MCF 10A (cell line): Measurements from ENCODE around the gene VAT1. TPM values are rescaled to one million over a fixed set of nuclear protein-coding genes. Genes with fewer than 3 reads are reported as not detected.
"Not testable (repeated sequence)": the region's sequence is repeated elsewhere in the genome, so short reads cannot be mapped to it uniquely, and the experiment has no call there.

ENCODE experiments used
- BruUV-seq: library from RNA; stranded (reverse); fragments of 400-500 nt; replicated peaks from 2 replicates; lab custom pipeline; 2021; lab: Mats Ljungman, UMichigan
- CTCF ChIA-PET: fragments of 300-600 bp; sonication (Branson Sonifier 250); formaldehyde crosslinking; extraction: SDS; loops from one replicate; lab custom pipeline; 2021; ENCODE audit warnings: antibody characterized with exemption, inconsistent platforms; lab: Yijun Ruan, JAX
- POLR2A ChIA-PET: fragments of 300-600, 350-650 bp; sonication (Branson Sonifier 250); formaldehyde crosslinking; extraction: SDS; loops from one replicate; lab custom pipeline; 2020; ENCODE audit warnings: antibody characterized with exemption, inconsistent platforms; lab: Yijun Ruan, JAX
- DNase-seq: peaks from one replicate; pipeline ENCODE4 v3.0.0-alpha.2; 2018; ENCODE audit not compliant: unreplicated experiment
- H3K27ac Mint-ChIP-seq: one replicate; pipeline ENCODE4 v1.8.0; 2022; ENCODE audit warnings: mild to moderate bottlenecking, low read depth, mixed read lengths; ENCODE audit not compliant: unreplicated experiment
- H3K27me3 Mint-ChIP-seq: one replicate; pipeline ENCODE4 v1.8.0; 2022; ENCODE audit warnings: mixed read lengths; ENCODE audit not compliant: insufficient read depth, unreplicated experiment
- H3K36me3 Mint-ChIP-seq: one replicate; pipeline ENCODE4 v1.8.0; 2022; ENCODE audit warnings: mild to moderate bottlenecking, moderate library complexity, mixed read lengths; ENCODE audit not compliant: insufficient read depth, unreplicated experiment
- H3K4me1 Mint-ChIP-seq: one replicate; pipeline ENCODE4 v1.8.0; 2022; ENCODE audit warnings: mixed read lengths; ENCODE audit not compliant: insufficient read depth, unreplicated experiment
- H3K4me3 Mint-ChIP-seq: one replicate; pipeline ENCODE4 v1.8.0; 2022; ENCODE audit warnings: mild to moderate bottlenecking, moderate library complexity, mixed read lengths; ENCODE audit not compliant: unreplicated experiment
- H3K9me3 Mint-ChIP-seq: one replicate; pipeline ENCODE4 v1.8.0; 2022; ENCODE audit warnings: mixed read lengths; ENCODE audit not compliant: unreplicated experiment
- intact Hi-C: fragments of 100-400 bp; cut with micrococcal nuclease; formaldehyde crosslinking; loops from 2 replicates; pipeline ENCODE4 v1.14.1; 2022
- total RNA-seq: library from RNA; stranded (reverse); gene quantifications from 2 replicates; pipeline ENCODE4 v1.2.3, GENCODE V29; 2022
- TF ChIP-seq, protein P1 (sequence below): fragments of 200-600 bp; IDR thresholded peaks from one replicate; pipeline ENCODE4 v1.8.0; 2022; ENCODE audit warnings: antibody characterized with exemption, mild to moderate bottlenecking; ENCODE audit not compliant: unreplicated experiment

VAT1 gene
- total RNA-seq, 1 experiment from 2014 or later = 61.0 TPM

DNA sequence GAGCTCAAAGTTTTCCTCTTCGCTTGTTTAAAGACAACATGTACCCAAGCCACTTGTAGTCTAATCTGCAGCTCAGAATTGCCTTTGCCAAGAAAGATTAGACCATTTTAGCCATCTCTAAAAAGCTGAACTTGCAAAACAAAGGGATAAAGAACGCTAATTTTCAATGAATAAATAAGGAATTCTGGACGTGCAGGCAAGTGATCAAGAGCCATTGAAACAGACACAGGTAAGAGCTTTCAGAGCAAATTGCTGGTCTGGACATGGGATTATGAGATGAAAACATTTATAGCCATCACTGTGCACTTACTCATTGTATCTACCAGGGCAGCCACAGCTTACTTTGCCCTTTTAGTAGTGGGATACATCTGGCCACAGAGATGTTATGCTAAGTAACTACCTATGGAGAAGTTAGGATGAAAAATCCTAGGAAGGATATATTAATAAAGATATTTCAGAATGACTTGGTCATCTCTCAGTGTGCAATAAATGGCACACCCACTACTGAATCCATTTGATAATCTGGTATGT lies 47.2 kb upstream of the VAT1 start:
- intact Hi-C loops = no loop called here
- H3K4me1 Mint-ChIP-seq = no peaks in the 10 kb centered on the region
- TF ChIP-seq, protein P1, sequence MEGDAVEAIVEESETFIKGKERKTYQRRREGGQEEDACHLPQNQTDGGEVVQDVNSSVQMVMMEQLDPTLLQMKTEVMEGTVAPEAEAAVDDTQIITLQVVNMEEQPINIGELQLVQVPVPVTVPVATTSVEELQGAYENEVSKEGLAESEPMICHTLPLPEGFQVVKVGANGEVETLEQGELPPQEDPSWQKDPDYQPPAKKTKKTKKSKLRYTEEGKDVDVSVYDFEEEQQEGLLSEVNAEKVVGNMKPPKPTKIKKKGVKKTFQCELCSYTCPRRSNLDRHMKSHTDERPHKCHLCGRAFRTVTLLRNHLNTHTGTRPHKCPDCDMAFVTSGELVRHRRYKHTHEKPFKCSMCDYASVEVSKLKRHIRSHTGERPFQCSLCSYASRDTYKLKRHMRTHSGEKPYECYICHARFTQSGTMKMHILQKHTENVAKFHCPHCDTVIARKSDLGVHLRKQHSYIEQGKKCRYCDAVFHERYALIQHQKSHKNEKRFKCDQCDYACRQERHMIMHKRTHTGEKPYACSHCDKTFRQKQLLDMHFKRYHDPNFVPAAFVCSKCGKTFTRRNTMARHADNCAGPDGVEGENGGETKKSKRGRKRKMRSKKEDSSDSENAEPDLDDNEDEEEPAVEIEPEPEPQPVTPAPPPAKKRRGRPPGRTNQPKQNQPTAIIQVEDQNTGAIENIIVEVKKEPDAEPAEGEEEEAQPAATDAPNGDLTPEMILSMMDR = no peak
- peaks cover 26% of the 10 kb centered on the region for H3K36me3 Mint-ChIP-seq
- BruUV-seq = no TSS peak
- no peak for DNase-seq
- H3K27me3 Mint-ChIP-seq = no peaks in the 10 kb centered on the region
- ChIA-PET CTCF (no interaction called here), POLR2A (interaction anchor here (1.0 kb wide), 1 partner anchor 12 kb away, joined by 3 read pairs; no protein-coding TSS in a partner anchor)
- H3K9me3 Mint-ChIP-seq = no peaks in the 10 kb centered on the region
- H3K4me3 Mint-ChIP-seq = no peak overlapping the region
- H3K27ac Mint-ChIP-seq = no peak overlapping the region

DNA sequence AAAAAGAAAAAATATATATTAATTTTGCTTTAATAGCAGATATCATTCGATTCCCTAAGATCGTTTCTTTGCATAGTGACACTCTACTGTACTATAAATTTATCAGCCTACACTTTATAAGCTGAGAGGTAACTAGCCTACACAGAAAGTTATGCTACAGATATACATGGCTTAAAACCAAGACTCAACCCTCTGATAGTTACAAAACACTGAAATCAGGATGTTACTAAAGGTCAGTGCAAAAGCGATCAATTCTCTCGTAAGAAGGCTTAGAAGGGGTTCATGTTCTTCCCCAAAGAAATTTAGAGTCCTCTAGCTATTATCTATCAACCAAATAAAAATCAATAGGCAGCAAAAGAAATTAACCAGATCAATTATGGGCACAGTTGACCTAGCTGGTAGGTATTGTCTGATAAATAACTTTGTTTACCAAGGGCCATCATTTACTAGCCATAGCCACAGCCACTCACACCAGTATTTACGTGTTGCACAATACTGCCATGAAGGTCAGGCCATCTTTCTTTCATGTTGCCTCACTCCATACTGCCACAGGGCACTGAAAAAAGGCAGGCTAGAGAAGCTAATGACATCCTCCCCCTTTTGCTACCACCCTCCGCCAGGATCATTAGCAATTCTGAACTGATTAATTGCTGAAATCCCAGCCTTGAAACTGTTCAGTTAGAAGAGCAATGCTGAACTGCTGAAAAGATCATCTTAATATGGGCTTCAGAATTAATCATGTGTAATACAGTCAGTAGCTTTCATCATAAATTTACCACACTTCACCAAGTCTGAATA lies 46.6 kb upstream of the VAT1 start:
- Mint-ChIP-seq H3K27me3 (no peaks in the 10 kb centered on the region), H3K4me1 (no peaks in the 10 kb centered on the region), H3K9me3 (no peaks in the 10 kb centered on the region), H3K36me3 (peaks cover 26% of the 10 kb centered on the region), H3K4me3 (no peak overlapping the region), H3K27ac (no peak overlapping the region)
- POLR2A ChIA-PET = interaction anchor here (1.0 kb wide), 1 partner anchor 13 kb away, joined by 3 read pairs; no protein-coding TSS in a partner anchor
- CTCF ChIA-PET = no interaction called here
- no TSS peak for BruUV-seq
- TF ChIP-seq, protein P1 = no peak
- DNase-seq = peak; percentile 2
- intact Hi-C loops = no loop called here

DNA sequence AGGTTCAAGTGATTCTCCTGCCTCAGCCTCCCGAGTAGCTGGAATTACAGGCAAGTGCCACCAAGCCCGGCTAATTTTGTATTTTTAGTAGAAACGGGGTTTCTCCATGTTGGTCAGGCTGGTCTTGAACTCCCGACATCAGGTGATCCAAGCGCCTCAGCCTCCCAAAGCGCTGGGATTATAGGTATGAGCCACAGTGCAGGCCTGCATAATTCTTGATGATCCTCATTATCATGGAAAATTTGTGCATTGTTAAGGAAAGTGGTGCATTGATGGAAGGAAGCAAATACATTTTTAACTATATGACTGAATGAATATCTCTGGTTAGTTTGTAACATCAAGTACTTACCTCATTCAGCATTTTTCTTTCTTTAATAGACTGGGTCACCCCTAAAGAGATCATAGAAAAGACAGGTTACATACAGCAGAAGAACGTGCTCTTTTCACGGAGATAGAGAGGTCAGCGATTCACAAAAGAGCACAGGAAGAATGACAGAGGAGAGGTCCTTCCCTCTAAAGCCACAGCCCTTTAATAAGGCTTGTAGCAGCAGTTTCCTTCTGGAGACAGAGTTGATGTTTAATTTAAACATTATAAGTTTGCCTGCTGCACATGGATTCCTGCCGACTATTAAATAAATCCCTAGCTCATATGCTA lies 40.9 kb upstream of the VAT1 start:
- Mint-ChIP-seq H3K9me3 (no peaks in the 10 kb centered on the region), H3K4me1 (no peaks in the 10 kb centered on the region), H3K27ac (peak overlapping the region; percentile 36), H3K27me3 (no peaks in the 10 kb centered on the region), H3K36me3 (peaks cover 47% of the 10 kb centered on the region), H3K4me3 (no peak overlapping the region)
- no TSS peak for BruUV-seq
- intact Hi-C loops = no loop called here
- no peak for DNase-seq
- POLR2A ChIA-PET = interaction anchor here (0.6 kb wide), 1 partner anchor 44 kb away, joined by 3 read pairs; no protein-coding TSS in a partner anchor
- TF ChIP-seq, protein P1 = no peak
- CTCF ChIA-PET = no interaction called here

DNA sequence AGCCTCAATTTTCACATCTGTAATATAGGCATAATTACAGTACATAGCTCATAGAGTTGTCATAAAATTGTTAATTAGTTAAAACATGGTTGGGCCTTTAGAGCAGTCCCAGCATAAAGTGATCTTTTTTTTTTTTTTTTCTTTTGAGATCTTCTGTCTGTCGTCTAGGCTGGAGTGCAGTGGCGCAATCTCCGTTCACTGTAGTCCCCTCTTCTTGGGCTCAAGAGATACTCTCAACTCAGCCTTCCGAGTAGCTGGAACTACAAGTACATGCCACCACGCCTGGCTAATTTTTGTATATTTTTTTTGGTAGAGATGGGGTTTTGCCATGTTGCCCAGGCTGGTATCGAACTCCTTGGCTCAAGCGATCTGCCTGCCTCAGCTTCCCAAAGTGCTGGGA lies 33.9 kb upstream of the VAT1 start:
- Mint-ChIP-seq H3K4me3 (no peak overlapping the region), H3K27ac (no peak overlapping the region), H3K27me3 (no peaks in the 10 kb centered on the region), H3K9me3 (no peaks in the 10 kb centered on the region), H3K36me3 (peaks cover 35% of the 10 kb centered on the region), H3K4me1 (no peaks in the 10 kb centered on the region)
- CTCF ChIA-PET = interaction anchor here (0.6 to 1.2 kb wide), 4 partner anchors 10 to 296 kb away, joined by 3 to 7 read pairs (median 4); no protein-coding TSS in a partner anchor
- no peak for DNase-seq
- no TSS peak for BruUV-seq
- POLR2A ChIA-PET = no interaction called here
- TF ChIP-seq, protein P1 = no peak
- intact Hi-C loops = no loop called here

DNA sequence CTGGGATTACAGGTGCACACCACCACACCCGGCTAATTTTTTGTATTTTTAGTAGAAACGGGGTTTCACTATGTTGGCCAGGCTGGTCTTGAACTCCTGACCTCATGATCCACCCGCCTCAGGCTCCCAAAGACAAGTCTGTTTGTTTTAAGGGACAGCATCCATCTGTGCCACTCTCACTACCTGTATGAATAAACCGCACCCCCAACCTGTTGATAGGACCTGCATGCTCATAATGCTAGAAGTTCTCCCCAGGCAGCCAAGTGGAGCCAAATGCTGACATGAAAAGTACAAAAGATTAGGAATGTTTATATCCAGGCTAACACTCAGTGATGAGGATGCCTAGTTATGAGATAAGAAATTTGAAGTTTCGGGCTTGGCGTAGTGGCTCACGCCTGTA lies 30.8 kb upstream of the VAT1 start:
- H3K4me3 Mint-ChIP-seq, intact Hi-C loops, H3K27me3 Mint-ChIP-seq, BruUV-seq, H3K27ac Mint-ChIP-seq, H3K4me1 Mint-ChIP-seq, DNase-seq, H3K9me3 Mint-ChIP-seq, POLR2A ChIA-PET: not testable (repeated sequence)
- CTCF ChIA-PET = interaction anchor here (0.7 kb wide), 1 partner anchor 425 kb away, joined by 3 read pairs; no protein-coding TSS in a partner anchor
- H3K36me3 Mint-ChIP-seq = peaks cover 59% of the 10 kb centered on the region
